SK-N-SH treated with all-trans-retinoic acid at 6 μM for 48 hours (cell line): Measurements from ENCODE around the gene APAF1.

Experiments used
- ATAC-seq: fragments of 200-7000 bp; cut with Tn5 transposase; 3 replicates; pipeline ENCODE4 v1.9.1; 2020; ENCODE audit warnings: mild to moderate bottlenecking, moderate library complexity
- ARNTL ChIP-seq: fragments of 450-650 bp; formaldehyde crosslinking; IDR thresholded peaks from 2 replicates; pipeline ENCODE4 v1.5.0; 2020; ENCODE audit warnings: low read depth, mild to moderate bottlenecking, moderate library complexity, borderline replicate concordance
- BACH2 ChIP-seq: fragments of 250-450 bp; sonication (Bioruptor Pico); IDR thresholded peaks from 2 replicates; pipeline ENCODE4 v1.9.0; 2021; ENCODE audit warnings: mild to moderate bottlenecking, borderline replicate concordance
- CREB5 ChIP-seq: fragments of 250-450 bp; sonication (Bioruptor Pico); IDR thresholded peaks from 2 replicates; pipeline ENCODE4 v1.5.1; 2020; ENCODE audit warnings: low read depth, mild to moderate bottlenecking, moderate library complexity
- CSDC2 ChIP-seq: fragments of 250-450 bp; sonication (Bioruptor Pico); IDR thresholded peaks from 2 replicates; pipeline ENCODE4 v1.5.0; 2020; ENCODE audit warnings: mild to moderate bottlenecking, moderate library complexity
- CSRNP3 ChIP-seq: fragments of 250-450 bp; sonication (Bioruptor Pico); IDR thresholded peaks from 2 replicates; pipeline ENCODE4 v1.5.1; 2021; ENCODE audit warnings: mild to moderate bottlenecking, moderate library complexity
- ESRRG ChIP-seq: fragments of 250-450 bp; sonication (Bioruptor Pico); IDR thresholded peaks from 2 replicates; pipeline ENCODE4 v1.6.1; 2021; ENCODE audit warnings: mild to moderate bottlenecking
- GLIS3 ChIP-seq: fragments of 250-450 bp; sonication (Bioruptor Pico); IDR thresholded peaks from 2 replicates; pipeline ENCODE4 v1.5.0; 2020; ENCODE audit warnings: mild to moderate bottlenecking, moderate library complexity
- ISL1 ChIP-seq: fragments of 250-450 bp; sonication (Bioruptor Pico); IDR thresholded peaks from 2 replicates; pipeline ENCODE4 v2.1.2; 2022; ENCODE audit warnings: mild to moderate bottlenecking, moderate library complexity
- OSR1 ChIP-seq: fragments of 250-450 bp; sonication (Bioruptor Pico); IDR thresholded peaks from 2 replicates; pipeline ENCODE4 v1.8.0; 2022; ENCODE audit warnings: moderate library complexity, mild to moderate bottlenecking, inconsistent platforms
- PATZ1 ChIP-seq: fragments of 250-450 bp; sonication (Bioruptor Pico); IDR thresholded peaks from 2 replicates; pipeline ENCODE4 v1.8.0; 2020; ENCODE audit warnings: mild to moderate bottlenecking, moderate library complexity, borderline replicate concordance
- POU6F1 ChIP-seq: fragments of 250-450 bp; sonication (Bioruptor Pico); IDR thresholded peaks from 2 replicates; pipeline ENCODE4 v1.8.0; 2021; ENCODE audit warnings: low read depth, mild to moderate bottlenecking, moderate library complexity, borderline replicate concordance
- PPARA ChIP-seq: fragments of 250-450 bp; sonication (Bioruptor Pico); IDR thresholded peaks from 2 replicates; pipeline ENCODE4 v1.5.0; 2020; ENCODE audit warnings: mild to moderate bottlenecking, borderline replicate concordance
- SNAI2 ChIP-seq: fragments of 250-450 bp; sonication (Bioruptor Pico); IDR thresholded peaks from 2 replicates; pipeline ENCODE4 v1.5.0; 2020; ENCODE audit warnings: mild to moderate bottlenecking, moderate library complexity
- TCF4 ChIP-seq: fragments of 250-450 bp; sonication (Bioruptor Pico); IDR thresholded peaks from 2 replicates; pipeline ENCODE4 v1.8.0; 2021; ENCODE audit warnings: mild to moderate bottlenecking, moderate library complexity, borderline replicate concordance
- TOX ChIP-seq: fragments of 250-450 bp; sonication (Bioruptor Pico); IDR thresholded peaks from 2 replicates; pipeline ENCODE4 v1.8.0; 2021; ENCODE audit warnings: mild to moderate bottlenecking, moderate library complexity, borderline replicate concordance
- TSHZ2 ChIP-seq: fragments of 250-450 bp; sonication (Bioruptor Pico); IDR thresholded peaks from 2 replicates; pipeline ENCODE4 v1.5.0; 2020; ENCODE audit warnings: mild to moderate bottlenecking, moderate library complexity
- ZC3H10 ChIP-seq: fragments of 250-450 bp; sonication (Bioruptor Pico); IDR thresholded peaks from 2 replicates; pipeline ENCODE4 v1.5.1; 2021; ENCODE audit warnings: mild to moderate bottlenecking, moderate library complexity
- ZFP3 ChIP-seq: fragments of 250-450 bp; sonication (Bioruptor Pico); IDR thresholded peaks from 2 replicates; pipeline ENCODE4 v1.5.0; 2020; ENCODE audit warnings: mild to moderate bottlenecking, moderate library complexity
- ZFP30 ChIP-seq: fragments of 450-650 bp; formaldehyde crosslinking; IDR thresholded peaks from 2 replicates; pipeline ENCODE4 v1.5.0; 2022; ENCODE audit warnings: mild to moderate bottlenecking, moderate library complexity
- ZNF565 ChIP-seq: fragments of 450-650 bp; formaldehyde crosslinking; conservative IDR thresholded peaks from 2 replicates; pipeline ENCODE4 v1.5.0; 2020; ENCODE audit warnings: low read depth, mild to moderate bottlenecking, moderate library complexity
- ZNF70 ChIP-seq: fragments of 450-650 bp; formaldehyde crosslinking; IDR thresholded peaks from 2 replicates; pipeline ENCODE4 v1.5.0; 2020; ENCODE audit warnings: mild to moderate bottlenecking, moderate library complexity
- ZNF8 ChIP-seq: fragments of 450-650 bp; formaldehyde crosslinking; IDR thresholded peaks from 2 replicates; pipeline ENCODE4 v1.5.0; 2020; ENCODE audit warnings: mild to moderate bottlenecking, moderate library complexity

The APAF1 gene

GRCh38 chr12:98724384-98725155 lies 79.5 kb downstream of the APAF1 start:
- TF ChIP-seq ISL1 (CRISPR knock-in tag) (no peak), ZNF565 (CRISPR knock-in tag) (no peak), ZNF70 (CRISPR knock-in tag) (no peak), BACH2 (CRISPR knock-in tag) (no peak), TCF4 (no peak), PPARA (CRISPR knock-in tag) (no peak), ZFP3 (CRISPR knock-in tag) (no peak), CSDC2 (CRISPR knock-in tag) (no peak), ESRRG (CRISPR knock-in tag) (no peak), ZNF8 (CRISPR knock-in tag) (no peak), ZFP30 (CRISPR knock-in tag) (no peak), ARNTL (no peak), OSR1 (CRISPR knock-in tag) (no peak), TSHZ2 (CRISPR knock-in tag) (no peak), POU6F1 (no peak)
- ATAC-seq: peak; percentile 11; the same call in 2 of the 3 replicates

- TF ChIP-seq TOX (CRISPR knock-in tag): no peak
- TF ChIP-seq ESRRG (CRISPR knock-in tag): no peak
- no peak for TF ChIP-seq CSRNP3 (CRISPR knock-in tag)
- no peak for TF ChIP-seq ARNTL
- TF ChIP-seq BACH2 (CRISPR knock-in tag): no peak
- no peak for TF ChIP-seq GLIS3
- TF ChIP-seq CSDC2 (CRISPR knock-in tag): no peak
- no peak for TF ChIP-seq SNAI2 (CRISPR knock-in tag)
- peak; percentile 98 for ATAC-seq
Measured at GRCh38 chr12:98725476-98726247, 80.6 kb downstream of the APAF1 start.

DNA sequence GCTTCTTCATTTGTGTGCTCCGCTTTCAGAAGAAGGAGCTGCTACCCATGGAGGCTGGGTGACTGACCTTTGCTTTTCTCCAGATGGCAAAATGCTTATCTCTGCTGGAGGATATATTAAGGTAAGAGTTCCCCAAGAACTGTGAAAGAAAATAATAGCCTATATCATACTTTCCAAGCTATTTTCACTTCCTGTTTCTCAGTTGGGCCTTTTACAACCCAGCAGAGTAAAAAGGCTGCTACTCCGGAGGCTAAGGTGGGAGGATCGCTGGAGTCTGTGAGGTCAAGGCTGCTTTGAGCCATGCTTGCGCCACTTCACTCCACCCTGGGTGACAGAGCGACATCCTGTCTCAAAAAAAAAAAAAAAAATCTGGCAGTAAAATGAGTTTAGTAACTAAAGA lies 82.1 kb downstream of the APAF1 start:
- TF ChIP-seq BACH2 (CRISPR knock-in tag) (no peak), ZC3H10 (CRISPR knock-in tag) (no peak), CSRNP3 (CRISPR knock-in tag) (no peak), GLIS3 (no peak), CREB5 (CRISPR knock-in tag) (no peak), ZFP30 (CRISPR knock-in tag) (no peak), ZNF70 (CRISPR knock-in tag) (no peak), PPARA (CRISPR knock-in tag) (no peak), ISL1 (CRISPR knock-in tag) (no peak), POU6F1 (no peak), PATZ1 (CRISPR knock-in tag) (no peak), ZFP3 (CRISPR knock-in tag) (no peak), OSR1 (CRISPR knock-in tag) (no peak), ESRRG (CRISPR knock-in tag) (no peak), TCF4 (no peak)

More for the DNA sequence above, 82.1 kb downstream of the APAF1 start:
- no peak for ATAC-seq
